DOHH2 (cell line): ENCODE results near the gene PPA1.

ENCODE experiments used
- CTCF ChIP-seq: fragments of 200-600 bp; sonication (generic); IDR thresholded peaks from one replicate; pipeline ENCODE4 v1.5.1; 2014; ENCODE audit warnings: antibody characterized with exemption, mild to moderate bottlenecking, low read depth, low read length; ENCODE audit not compliant: poor library complexity, severe bottlenecking
- EZH2phosphoT487 ChIP-seq: fragments of 200-600 bp; sonication (generic); IDR thresholded peaks from 2 replicates; pipeline ENCODE4 v1.6.1; 2017; ENCODE audit warnings: borderline replicate concordance, mild to moderate bottlenecking, antibody characterized with exemption, low read length, moderate library complexity, mixed read lengths

DNA sequence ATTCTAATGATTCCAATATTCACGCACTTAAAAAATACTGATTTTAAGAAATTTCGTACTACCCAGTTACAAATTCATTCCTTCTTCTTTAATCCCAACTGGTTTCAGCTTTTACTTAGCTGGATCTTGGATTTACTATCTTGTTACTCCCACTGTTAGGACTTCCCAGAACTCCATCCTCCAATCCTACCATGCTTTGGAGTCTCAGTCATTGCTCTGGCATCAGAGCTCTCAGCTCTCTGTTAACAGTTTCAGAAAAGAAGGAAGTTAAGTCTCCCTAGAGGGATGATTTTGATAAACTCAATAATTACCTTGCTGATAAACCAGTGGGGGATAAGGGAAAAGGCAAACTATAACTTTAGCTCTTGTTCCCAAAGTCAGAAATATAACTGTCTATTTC, 9.5 kb downstream of the PPA1 start:
- TF ChIP-seq CTCF, result no peak
- no peak for TF ChIP-seq EZH2phosphoT487
